Kidney glomerular epithelial cell (primary cell): ENCODE measurements around the gene PGAM5.
"Not testable (repeated sequence)": the region's sequence is repeated elsewhere in the genome, so short reads cannot be mapped to it uniquely, and the experiment has no call there.

Source experiments
- DNase-seq: peaks from one replicate; lab custom pipeline; 2025; lab: John Stamatoyannopoulos, UW

The PGAM5 gene

GRCh38 chr12:132747896-132748295 is 37.3 kb downstream of the PGAM5 start:
- DNase-seq = no peak

DNA sequence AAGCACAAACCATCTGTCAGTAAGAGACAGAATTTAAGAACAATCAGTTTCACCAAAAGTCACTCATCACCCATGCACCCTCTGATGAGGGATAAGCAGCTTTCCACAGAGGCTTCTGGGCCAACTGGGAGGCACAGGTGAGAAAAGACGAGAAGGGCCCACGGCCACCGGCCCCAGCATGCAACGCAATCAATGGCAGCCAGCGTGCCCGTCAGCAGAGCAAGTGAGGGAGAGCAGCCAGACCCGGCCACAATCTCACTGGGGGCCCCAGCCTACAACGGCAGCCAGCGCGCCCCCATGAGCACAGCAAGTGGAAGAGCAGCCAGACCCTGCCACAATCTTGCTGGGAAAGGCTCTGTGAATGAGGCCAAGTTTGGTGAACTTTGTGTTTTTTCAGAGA is 37.7 kb downstream of the PGAM5 start:
- no peak for DNase-seq

DNA sequence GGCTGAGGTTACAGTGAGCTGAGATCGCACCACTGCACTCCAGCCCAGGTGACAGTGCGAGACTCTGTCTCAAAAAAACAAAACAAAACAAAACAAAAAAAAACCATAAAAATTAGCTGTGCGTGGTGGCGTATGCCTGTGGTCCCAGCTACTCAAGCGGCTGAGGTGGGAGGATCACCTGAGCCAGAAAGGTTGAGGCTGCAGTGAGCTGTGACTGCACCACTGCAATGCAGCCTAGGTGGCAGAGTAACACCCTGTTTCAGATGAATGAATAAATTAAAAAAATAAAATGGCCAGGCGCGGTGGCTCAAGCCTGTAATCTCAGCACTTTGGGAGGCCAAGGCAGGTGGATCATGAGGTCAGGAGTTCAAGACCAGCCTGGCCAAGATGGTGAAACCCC is 43.0 kb downstream of the PGAM5 start:
- DNase-seq = peak; percentile 4

DNA sequence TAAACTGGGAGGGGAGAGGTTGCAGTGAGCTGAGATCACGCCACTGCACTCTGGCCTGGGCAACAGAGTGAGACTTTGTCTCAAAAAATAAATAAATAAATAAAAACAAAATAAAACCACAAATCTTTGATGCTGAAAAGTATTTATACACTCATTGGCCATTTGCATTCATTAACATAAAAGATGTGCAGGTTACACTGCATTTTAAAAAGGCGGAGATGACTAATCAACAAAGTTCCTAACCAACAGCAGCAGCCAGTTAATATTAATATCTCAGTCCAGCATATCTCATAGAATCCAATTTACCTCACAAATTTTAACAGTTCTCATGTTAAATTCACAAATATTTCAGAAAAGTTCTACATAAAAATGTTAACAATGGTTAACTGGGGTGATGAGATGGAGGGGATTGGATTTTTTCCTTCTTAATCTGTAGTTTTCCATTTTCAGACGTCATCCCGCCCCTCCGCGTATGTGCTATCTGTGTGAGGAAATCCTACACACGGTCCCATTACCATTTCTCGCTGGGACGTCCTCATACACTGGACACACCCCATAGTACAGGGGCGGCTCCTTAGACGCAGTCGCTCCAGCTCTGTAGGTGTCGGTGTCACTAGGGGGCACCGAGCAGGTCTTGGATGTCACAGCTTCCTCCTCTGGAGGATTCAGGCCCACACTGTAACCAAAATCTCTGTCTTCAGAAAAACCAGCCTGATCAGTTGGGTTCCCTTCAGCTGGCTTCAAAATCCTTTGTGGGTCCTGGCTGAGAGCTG is 43.7 kb downstream of the PGAM5 start:
- no peak for DNase-seq

DNA sequence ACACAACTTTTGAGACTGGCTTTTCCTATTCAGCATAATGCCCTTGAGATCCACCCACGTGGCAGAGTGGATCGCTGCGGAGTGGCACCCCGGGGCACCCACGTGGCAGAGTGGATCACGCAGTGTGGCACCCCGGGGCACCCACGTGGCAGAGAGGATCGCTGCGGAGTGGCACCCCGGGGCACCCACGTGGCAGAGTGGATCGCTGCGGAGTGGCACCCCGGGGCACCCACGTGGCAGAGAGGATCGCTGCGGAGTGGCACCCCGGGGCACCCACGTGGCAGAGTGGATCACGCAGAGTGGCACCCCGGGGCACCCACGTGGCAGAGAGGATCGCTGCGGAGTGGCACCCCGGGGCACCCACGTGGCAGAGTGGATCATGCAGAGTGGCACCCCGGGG is 48.2 kb downstream of the PGAM5 start:
- DNase-seq = not testable (repeated sequence)

DNA sequence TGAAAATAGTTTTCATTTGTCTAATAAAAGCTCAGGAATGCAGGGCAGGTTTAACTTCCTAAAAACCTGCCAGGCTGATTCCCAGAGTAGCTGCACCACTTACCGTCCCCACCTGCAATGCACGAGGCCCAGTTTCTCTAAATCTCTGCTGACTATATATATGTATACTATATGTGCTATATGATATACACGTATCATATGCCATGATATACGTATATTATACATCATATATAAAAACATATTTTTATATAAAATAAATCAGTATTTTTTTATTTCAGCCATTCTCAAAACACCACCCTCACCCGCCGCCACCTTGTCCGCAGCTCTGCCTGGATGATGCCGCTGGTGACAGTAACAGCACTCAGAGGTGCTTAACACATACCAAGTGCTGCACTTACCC is 48.7 kb downstream of the PGAM5 start:
- DNase-seq = no peak

DNA sequence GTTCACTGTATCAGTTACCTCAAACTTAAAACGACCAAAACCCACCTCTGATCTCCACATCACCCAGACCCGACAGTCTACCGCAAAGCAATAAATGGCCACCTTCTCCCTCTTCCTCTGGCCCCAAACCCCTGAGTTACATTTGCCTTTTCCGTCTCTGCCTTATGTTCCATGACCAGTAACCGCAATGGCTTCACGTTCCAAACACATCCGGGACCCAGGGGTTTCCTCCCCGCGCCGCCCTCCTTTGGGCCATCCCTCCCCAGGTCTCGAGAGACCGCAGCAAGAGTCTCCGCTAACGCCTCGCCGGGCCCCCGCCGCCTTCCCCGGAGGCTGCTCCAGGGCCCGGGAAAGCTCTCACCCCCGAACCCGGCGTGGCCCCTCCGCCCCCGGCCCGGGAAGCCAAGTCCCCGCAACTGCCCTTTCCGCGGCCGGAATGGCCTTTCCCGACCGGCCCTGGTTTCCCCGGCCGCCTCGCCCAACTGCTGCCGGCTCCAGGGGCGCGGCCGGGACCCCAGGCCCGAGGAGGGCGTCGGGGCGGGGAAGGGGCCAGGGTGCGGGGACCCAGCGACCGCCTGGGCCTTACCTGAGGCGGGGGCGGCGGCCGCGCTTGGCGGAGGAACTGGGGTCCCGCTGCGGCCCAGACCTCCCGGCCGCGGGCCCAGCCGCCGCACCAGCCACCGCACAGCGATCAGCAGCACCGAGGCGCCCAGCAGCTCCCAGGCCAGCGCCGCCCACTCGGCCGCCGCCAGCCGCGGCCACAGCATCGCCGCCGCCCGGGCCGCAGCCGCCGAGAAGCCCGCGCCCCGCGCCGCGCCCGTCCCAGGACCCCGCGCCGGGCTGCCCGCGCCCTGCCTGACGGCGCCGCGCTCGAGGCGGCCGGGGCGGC is 50.6 kb downstream of the PGAM5 start, which contains the start of gene ANKLE2:
Gene ANKLE2, minus strand, starts transcription at position 801 of the 889 bp plus-strand sequence. Its CDS starts 34 bp downstream, at position 767.
- DNase-seq = no peak

GRCh38 chr12:132761921-132762583 is 51.4 kb downstream of the PGAM5 start:
- DNase-seq = peak; percentile 63

DNA sequence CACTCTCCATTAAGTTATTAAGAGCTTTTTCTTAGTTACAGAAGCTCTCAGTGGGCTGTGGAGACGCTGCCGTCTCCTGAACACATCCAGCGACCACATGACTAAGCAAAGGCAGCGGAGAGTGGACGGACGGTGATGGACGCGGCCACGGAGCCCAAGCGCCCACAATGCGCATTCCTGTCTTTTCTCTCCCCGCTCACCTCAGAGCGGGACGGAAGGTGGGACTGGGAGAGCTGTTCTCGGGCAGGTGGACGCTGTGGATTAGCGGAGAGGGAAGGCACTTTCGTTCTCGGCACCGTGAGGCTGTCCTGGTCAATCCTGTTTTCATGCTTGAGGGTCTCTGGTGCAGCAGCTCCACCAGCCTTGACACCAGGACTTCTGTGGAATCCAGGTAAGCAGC is 53.6 kb downstream of the PGAM5 start:
- no peak for DNase-seq

GRCh38 chr12:132765361-132765760 is 54.7 kb downstream of the PGAM5 start:
- no peak for DNase-seq

DNA sequence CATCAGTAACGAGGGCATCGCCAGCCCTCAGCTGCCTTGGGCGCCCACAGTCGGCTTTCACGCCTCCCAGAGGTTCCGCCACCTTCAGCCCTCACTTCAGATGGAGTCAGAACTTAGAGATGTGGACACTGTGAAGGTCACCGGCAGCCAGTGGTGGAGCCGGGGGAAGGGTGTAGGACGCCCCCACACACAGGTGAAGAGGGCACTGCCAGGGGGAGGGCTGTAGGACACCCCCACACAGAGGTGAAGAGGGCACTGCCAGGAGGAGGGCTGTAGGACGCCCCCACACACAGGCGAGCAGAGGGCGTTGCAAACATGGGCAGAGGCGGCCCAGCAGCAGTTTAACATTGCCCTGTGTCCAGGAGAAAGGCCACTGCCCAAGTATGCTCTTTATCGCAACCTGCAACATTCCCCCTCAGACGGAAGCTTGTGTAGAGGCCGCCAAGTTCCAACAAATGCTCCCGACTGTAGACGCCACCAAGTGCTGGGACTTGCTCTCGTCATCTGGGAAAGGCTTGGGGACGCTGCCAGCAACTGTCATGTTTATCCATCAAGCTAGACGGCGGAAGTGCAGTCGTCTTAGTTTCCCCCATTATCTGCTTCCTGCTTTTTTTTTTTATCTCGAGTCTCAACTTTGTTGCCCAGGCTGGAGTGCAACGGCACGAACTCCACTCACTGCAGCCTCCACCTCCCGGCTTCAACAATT is 55.9 kb downstream of the PGAM5 start:
- no peak for DNase-seq

DNA sequence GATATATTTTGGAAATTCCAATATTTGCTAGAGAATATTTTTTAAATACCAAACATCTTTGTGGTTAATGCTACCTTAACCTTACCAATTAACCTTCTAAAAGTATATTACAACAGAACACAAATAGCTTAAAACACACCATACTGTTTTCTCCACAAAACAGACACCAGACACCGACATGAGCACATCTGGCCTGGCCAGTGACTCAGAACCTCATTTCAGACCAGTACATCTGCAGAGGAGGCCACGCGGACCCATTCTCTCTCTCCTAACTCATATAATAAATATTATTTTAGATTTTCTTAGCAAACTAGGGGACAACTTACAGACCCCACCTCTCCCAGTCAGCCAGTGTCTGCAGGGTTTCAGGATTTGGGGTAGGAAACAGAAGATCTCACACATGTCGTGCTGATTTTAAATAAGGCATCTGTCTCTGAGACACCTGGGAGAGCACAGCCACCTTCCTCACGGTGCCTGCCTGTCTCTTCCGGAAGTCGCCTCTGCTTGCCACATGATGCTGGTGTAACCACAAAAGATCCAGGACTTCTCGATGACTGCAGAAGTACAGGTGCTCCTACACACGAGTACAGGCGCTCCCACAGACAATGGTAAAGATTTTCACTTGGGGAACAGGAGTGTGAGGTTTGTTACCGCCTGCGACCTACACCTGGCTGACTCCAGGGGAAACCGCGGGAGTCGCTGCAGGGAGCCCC is 60.6 kb downstream of the PGAM5 start:
- DNase-seq = no peak
